GM18498 (cell line): Measurements from ENCODE around the gene CREM.
"Not testable (repeated sequence)": the region's sequence is repeated elsewhere in the genome, so short reads cannot be mapped to it uniquely, and the experiment has no call there.

Experiments used
- ATAC-seq: cut with Tn5 transposase; IDR thresholded peaks from one replicate; pipeline ENCODE4 v1.9.1; 2021; ENCODE audit warnings: mild to moderate bottlenecking, moderate library complexity; ENCODE audit not compliant: unreplicated experiment

Gene CREM

DNA sequence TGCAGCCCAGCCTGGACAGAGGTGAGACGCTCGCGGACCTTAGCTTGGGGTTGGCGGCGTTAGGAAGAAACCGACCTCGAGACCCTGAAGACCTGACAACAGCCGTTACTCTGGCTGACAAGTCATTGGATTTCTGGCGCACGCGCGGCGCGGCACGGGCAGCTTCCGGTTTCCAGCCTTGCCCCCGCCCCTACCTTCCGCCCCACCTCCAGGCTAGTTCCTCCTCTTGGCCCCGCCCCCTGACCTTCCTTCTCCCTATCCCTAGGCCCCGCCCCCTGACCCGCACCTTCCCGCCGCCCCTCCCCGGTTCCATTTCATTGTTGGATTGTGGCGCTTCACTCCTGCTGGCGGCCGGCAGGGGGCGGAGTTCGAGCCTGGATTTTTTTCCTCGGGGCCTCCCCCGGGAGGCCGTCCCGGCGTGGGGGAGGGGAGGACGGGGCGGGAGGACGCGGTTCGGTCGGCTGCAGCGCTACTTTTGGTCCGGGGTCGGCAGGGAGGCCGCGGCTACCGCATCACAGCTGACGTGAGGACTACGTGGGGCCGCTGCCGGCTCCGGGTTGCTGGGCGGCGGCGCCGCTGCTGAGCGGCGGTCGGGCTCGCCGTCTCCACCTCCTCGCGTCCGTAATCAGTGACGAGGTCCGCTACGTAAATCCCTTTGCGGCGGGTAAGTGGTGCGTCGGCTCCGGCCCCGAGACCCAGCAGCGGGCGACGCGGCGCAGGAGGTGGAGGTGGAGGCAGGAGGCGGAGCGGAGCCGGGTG is at the start of gene CREM:
TSS of gene CREM (plus strand) at position 317 of the 759 bp plus-strand sequence. CDS start 10,990 bp downstream, outside the sequence.
- peak; percentile 81 for ATAC-seq

- no peak for ATAC-seq
Measured at GRCh38 chr10:35079265-35079664, 47.4 kb upstream of the CREM start.

- ATAC-seq: no peak
Measured at GRCh38 chr10:35079763-35080162, 46.9 kb upstream of the CREM start.

- not testable (repeated sequence) for ATAC-seq
Measured at GRCh38 chr10:35080261-35080660, 46.4 kb upstream of the CREM start.

GRCh38 chr10:35083242-35083641 is 43.4 kb upstream of the CREM start:
- ATAC-seq: no peak

GRCh38 chr10:35089611-35090161 is 37.0 kb upstream of the CREM start:
- peak; percentile 42 for ATAC-seq

DNA sequence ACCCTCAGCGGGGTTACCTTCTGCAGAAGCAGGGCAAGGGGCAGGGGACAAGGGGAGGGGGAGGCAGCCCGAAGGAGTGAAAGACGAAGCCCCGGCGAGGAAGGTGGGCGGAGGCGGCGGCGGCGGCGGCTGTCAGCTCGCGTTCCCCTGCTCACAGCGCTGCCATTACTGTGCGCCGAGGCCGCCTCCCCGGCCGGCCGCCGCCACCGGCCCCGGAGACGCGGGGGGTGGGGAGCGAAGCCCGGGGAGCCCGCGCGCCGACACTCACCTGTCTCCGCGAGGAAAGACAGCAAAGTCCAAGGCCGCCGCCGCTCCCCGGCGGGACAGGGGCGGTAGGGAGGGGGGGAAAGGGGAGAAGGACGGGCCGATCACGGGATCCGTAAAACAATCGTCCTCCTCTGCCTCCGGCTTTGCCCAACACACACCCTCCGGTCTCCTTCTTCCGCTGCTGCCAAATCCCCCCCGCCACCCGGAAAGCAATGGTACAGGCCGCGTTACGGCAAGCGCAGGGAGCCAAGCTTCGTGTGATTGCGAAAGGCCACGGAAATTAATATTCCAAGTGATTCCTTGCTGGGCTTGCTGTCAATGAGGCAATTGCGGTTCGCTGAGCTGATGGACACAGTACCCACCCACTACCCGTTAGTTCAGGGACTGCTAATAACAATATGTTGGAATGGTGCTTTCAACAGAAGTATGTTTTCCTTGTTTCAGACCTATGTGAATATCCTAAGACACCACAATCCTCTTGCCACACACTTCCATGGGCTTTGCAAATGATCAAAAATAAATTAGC is 36.3 kb upstream of the CREM start, which contains the start of gene CUL2:
TSS of gene CUL2 (minus strand) at position 180 of the 793 bp plus-strand sequence. CDS start 19,024 bp downstream, outside the sequence.
- peak; percentile 96 for ATAC-seq

DNA sequence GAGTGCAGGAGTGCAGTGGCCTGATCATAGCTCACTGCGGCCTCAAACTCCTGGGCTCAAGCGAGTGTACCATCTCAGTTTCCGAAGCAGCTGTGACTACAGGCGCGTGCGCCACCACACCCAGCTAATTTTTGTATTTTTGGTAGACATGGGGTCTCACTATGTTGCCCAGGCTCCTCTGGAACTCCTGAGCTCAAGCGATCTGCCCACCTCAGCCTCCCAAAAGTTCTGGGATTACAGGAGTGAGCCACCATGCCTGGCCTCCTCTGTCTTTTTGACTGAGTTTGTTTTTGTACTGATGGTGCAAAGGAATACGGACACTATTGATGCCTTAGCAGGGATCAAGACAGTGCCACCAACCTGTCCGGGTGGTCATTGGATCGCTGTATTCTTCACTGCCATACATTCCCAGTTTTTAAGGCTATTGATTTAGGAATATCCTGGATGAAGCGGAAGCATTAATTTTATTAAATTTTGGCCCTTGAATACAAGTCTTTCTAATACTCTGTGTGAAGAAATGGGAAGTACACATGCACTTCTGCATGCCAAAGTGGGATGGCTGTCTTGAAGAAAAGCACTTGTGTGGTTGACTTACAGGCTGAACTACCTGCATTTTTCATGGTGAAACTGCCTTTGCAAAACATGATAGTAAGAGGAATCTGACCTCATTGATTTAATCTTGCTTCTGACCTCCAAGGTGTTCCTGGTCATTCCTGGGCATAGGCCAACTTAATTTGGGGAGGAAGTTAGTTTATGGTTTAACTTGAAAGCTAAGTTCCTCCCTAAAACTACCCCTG is 34.5 kb upstream of the CREM start:
- ATAC-seq: no peak

- ATAC-seq: no peak
Measured at GRCh38 chr10:35092851-35093250, 33.8 kb upstream of the CREM start.

DNA sequence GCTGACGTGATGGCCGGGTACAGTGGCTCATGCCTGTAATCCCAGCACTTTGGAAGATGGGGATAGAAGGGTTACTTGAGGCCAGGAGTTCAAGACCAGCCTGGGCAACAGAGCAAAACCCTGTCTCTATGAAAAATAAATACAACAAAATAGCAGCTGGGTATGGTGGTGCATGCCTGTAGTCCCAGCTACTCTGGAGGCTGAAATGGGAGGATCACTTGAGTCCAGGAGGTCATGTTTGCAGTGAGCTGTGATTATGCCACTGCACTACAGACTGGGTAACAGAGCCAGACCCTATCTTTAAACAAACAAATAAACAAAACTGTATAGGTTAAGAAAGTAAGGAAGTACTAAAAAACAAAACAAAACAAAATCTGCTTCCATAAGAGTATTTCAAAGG is 30.3 kb upstream of the CREM start:
- ATAC-seq: no peak

DNA sequence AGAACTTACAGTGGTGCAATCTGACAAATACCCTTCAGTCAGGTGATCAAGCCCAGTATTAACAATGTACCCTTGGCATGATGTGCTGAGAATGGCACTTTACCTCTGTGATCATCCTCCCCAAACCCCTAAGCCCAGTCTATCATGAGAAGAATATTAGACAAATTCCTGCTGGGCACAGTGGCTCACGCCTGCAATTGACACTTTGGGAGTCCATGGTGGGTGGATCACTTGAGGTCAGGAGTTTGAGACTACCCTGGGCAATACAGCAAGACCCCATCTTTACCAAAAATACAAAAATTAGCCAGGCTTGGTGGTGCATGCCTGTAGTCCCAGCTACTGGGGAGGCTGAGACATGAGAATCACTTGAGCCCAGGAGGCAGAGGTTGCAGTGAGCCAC is 29.1 kb upstream of the CREM start:
- no peak for ATAC-seq

GRCh38 chr10:35103882-35104281 is 22.8 kb upstream of the CREM start:
- no peak for ATAC-seq

DNA sequence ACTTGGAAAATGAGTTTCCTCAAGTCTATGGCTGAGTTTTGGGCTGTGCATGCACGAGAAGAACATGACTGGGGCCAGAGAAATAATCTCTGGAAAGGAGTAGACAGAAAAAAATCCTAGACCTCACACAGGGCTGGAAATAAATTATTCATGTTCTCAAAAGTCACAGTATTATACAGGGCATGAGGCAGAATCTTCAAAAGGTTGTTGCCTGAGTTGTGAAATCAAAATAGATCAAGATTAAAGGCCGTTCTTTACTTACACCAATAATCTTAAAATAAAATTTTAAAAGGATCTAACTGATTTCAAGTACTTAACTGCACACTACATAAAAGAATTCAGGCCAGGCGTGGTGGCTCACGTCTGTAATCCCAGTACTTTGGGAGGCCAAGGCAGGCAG is 14.1 kb upstream of the CREM start:
- no peak for ATAC-seq

DNA sequence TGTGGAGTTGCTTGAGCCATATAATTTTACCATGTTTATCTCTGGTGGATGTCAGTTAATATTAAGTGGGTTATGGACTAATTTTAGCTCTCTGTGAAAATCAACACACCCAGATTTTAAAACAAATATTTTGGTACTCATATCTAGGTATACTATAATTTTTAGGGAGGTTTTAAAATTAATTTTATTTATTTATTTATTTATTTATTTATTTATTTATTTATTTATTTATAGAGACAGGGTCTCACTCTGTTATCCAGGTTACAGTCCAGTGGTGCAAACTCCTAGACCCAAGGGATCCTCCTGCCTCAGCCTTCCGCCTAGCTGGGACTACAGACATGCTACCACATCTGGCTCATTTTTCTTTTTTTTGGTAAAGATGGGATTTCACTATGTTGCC is 7.3 kb upstream of the CREM start:
- ATAC-seq: no peak

GRCh38 chr10:35124540-35124939 is 2.1 kb upstream of the CREM start:
- ATAC-seq: no peak

GRCh38 chr10:35126062-35126529 is 550 bp upstream of the CREM start:
- no peak for ATAC-seq

GRCh38 chr10:35127289-35127891 is 744 bp downstream of the CREM start:
- peak; percentile 14 for ATAC-seq

GRCh38 chr10:35129185-35129674 is 2.6 kb downstream of the CREM start:
- ATAC-seq: no peak

DNA sequence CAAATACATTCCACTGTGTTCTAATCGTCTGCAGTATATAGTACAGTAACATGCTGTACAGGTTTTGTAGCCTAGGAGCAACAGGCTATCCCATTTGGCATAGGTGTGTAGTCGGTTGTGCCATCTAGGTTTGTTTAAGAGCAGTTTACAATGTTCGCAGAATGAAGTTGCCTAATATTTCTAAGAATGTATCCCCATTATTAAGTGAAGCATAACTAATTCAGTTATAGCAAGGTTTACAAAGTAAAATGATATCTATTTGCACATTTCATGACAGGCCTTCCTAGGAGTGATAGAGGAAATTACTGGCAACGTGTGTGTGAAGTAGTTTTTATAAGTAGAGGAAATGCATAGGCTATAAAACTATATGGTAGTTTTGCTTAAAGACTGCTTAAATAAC is 4.0 kb downstream of the CREM start:
- ATAC-seq: no peak

DNA sequence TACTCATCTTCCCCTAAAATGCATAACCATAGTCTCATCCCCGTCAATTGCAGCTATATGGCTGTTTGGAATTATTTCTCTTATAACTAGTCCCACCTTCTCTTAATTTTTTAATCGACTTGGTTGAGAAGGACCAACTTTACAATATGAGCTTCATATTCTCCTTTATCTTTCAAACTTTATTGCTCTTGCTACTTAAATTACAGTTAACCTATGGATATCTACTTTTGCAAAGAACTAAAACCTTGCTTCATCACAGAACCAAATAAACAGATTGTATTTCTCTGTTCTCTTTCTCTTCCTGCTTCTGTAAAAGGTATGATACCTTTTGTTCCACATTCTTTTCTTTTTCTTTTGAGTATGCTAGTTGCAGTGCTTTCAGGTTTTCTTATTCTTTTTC is 6.1 kb downstream of the CREM start:
- ATAC-seq: no peak
